Suppressor macrophage treated with lipopolysaccharide for 1 hour (primary cell): Measurements from ENCODE around the gene ZNF536.

Experiments used
- DNase-seq, 3 donors: peaks; one replicate each; pipeline ENCODE4 v3.0.0-alpha.2; 2020 to 2022

ZNF536 gene

DNA sequence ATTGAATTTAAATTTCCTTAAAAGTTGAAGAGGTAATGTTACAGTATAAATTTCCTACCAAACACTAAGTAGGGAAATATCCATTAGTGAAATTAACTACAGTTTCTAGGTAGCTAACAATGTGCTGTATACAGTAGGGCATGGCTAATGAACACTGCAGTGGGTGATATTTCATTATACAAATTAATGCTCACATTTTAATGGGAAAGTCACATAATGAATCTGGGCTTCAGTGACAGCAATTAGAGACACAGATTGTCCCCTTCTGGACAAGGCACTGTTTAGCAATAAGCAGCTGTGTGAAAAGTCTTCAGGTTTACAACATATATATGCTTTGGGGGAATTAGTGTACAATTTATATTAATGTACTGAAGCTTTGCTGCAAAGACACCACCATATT is 169.4 kb downstream of the ZNF536 start:
- DNase-seq = no peak

DNA sequence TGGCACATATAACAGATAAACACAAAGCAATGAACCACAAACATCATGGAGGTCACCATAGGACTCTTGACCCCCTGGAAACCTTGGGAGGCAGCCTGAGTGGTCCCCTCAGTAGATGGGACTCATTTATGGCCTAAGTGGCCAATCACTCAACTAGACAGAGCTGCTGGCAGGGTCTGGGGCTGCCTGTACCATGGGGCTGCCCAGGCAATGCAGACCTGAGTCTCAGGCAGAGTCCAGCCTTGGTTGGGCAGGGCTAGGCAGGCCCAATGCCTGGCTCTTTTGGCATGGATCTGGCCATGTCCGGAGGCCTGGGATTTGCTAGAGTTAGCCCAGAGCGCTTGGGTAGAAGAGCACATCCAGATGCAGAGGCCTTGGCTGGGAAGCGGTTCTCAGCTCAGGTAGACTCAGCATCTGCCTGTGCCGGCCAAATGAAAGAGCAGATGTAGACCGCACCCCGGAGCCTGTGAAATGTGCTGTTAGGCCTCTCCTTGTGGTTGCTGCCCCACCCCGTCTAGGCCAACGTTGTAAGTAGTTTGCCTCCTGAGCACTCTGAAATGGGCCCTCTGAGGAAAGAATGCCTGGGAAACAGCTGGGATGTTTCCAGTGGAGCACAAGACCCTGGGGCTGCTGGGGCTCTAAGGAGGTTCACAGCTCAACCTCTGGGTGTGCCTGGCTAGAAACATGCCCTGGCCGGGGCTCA is 171.2 kb downstream of the ZNF536 start:
- DNase-seq = no peak

DNA sequence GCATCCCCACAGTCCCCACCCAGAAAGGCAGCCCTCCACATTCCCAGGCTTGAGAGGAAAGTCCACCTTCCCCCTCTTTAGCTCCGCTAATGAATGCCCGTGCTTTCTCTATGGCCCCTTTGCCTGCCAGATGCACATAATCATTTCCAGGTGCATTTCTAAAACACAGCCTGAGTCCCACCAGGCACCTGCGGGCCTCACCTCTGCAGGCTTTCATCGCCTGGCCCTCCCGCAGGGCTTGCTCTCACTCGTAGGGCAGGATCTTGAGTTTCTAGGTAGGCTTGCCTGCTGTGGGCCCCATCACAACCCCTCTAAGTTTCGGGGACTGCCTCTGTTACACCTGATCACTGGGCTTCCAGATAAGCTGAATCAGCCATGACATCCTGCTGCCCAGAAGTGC is 173.6 kb downstream of the ZNF536 start:
- no peak for DNase-seq

DNA sequence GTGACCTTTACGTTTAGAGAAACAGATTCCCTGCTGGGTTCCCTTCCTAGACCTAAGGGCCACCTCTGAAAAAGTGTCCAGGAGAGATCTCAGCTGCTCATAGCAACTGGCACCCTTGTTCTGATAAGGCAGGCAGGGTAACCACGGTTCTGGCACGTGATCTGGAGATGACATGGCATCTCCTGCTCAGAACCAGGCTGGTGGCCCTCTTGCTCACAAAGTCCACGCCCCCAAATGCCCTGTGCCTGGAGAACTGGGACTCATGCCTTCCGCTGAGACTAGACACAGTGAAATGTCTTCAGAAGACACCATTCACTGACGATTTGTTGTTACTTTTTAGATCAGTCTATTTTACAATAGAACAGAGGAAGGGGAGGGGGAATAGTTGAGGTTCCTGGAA is 174.1 kb downstream of the ZNF536 start:
- DNase-seq = no peak

DNA sequence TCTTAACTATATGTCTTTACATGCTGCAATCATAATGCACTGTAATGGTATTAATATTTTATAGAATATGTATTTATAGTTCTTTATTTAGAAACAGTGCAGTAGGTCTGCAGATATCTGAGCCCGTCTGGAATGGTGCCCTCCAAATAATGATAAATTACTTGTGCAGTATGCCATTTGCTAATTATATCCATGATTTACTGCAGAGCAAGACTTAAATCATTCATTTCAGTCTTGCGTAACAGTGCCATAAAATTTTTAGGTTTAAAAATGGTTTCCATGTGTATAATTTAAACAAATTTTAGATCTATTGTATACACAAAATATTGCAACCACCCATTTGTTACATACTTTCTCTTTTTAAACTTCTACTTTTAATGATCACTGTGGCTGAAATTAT is 175.1 kb downstream of the ZNF536 start:
- DNase-seq = no peak

DNA sequence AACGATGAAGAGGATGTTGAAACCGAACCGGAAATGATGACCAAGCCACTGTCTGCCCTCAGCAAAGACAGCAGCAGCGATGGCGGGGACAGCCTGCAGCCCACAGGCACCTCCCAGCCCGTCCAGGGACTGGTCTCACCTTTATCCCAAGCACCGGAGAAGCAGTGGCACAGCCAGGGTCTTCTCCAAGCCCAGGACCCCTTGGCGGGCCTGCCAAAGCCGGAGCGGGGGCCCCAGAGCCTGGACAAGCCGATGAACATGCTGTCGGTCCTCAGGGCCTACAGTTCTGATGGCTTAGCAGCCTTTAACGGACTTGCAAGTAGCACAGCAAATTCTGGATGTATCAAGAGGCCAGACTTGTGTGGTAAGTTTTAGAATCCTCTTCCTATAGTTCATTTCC is 177.0 kb downstream of the ZNF536 start:
- no peak for DNase-seq

DNA sequence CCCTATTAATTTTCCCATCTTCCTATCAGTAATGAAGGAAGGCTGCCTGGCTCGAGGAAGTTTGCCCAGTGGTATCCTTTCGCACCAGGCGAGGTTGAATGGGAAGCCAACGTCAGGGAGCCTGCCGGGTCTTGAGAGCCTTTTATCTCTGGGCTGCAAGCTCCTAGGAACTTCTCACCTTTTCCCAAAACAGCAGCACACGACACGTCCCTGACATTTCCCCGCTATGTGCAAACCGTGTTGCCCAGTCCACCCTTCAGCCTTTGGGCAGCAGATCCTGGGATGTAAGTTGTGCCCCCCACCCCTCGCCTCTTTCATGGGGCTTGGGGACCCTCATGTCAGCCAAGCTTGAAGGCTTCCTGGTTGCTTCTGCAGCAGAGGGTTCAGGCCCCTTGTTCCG is 179.1 kb downstream of the ZNF536 start:
- DNase-seq = no peak

DNA sequence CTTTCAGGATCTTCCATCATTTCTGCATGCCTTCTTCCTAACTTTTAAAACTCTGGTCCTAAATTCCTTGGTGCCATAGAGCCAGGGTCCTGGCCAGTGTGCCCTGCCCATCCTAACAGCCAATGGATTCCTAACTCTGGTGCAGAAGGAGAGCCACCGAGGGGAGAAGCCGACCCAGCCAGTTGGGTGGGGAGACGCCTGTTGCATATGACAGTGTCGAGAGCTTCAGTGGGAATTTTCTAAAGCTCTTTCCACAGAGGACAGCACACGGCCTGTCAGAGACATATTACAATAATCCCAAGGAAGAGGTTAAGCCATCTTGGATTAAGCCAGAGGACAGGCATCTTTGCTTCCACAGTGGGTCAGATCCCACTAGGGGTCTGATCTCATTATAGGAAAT is 180.4 kb downstream of the ZNF536 start:
- DNase-seq = no peak

DNA sequence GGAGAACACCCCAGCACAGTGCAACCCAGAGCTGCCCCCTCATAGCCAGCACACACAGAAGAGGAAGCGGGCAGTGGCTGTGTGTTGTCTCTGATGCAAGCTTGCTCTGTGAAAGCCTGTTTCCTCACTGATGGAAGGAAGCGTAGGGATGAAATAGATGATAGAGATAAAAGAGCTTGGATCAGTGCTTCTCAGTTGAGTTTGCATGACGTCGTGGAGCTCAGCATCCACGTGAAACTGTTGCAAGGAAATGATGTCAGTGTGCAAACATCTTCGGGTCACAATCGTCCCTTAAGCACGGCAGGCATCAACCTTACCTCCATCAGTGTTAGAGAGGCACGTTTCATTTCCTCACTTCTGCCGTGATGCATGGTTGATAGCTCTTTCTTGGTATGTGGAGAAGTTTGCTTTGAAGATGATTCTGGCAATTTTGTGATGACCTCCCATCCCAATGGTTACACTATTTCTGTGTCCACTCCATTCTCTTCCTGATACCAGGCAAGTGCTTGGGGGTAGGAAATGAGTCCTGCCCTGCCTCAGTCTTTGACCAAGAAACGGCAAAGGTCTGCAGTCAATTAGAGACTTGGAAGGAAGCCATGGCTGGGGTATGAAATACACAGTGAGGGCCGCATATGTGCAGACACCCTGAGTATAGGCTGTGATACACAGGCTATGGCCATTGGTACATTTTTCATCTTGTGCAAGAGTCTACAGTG is 183.0 kb downstream of the ZNF536 start:
- DNase-seq = no peak

DNA sequence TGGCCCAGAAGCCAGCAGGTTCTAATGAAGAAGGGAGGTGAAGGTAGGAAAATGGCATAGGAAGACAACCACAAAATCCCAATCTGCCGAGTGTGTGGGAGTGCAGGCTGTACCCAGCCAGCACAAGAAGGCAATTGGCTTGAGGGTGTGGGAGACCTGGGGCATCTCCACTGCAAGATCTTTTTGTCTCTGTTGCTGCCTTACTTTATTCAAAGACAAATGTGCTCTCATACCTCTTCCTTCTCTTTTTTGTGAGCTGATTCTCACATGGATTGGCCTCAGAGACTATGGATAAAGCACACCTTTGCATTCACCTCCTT is 183.6 kb downstream of the ZNF536 start:
- no peak for DNase-seq

DNA sequence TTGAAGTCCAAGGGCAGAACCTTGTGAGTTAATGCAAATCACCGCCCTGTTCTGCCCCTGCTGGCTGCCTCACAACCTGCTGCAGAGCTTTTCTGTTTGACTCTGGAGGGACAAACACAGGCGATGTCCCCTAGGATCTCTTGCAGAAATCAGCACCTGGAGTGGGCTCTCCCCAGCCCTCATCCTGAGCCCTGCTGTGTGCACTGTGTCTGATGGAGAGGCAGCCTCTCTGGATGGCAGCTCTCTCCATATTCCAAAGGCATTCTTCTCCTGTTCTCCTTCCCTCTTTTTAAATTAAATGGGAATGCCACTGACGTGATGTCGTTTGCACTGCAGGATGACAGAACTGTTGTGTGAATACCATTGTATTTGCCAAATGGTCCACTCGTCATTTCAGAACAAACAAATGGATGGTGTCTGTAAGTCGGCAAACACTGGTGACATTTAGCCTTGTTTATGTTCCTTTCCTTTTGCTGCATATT is 184.1 kb downstream of the ZNF536 start:
- no peak for DNase-seq

DNA sequence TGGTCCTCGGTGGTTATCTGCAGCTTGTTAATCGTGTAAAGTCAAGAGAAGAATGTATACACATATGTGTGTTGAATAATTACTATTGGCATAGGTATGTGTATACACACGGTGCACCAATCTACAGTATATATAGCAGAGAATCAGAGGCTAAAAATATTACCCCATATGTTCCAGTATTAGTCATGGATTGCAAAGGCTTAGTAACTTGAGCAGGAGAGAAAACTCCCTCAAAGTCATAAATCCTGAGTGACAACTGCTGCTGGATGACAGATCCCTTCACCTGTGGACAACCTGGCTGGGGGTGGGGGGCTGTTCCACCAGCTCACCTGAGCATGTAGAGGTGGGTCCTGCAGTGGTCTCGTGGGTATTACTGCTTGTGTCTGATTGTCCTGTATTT is 185.0 kb downstream of the ZNF536 start:
- DNase-seq = no peak

DNA sequence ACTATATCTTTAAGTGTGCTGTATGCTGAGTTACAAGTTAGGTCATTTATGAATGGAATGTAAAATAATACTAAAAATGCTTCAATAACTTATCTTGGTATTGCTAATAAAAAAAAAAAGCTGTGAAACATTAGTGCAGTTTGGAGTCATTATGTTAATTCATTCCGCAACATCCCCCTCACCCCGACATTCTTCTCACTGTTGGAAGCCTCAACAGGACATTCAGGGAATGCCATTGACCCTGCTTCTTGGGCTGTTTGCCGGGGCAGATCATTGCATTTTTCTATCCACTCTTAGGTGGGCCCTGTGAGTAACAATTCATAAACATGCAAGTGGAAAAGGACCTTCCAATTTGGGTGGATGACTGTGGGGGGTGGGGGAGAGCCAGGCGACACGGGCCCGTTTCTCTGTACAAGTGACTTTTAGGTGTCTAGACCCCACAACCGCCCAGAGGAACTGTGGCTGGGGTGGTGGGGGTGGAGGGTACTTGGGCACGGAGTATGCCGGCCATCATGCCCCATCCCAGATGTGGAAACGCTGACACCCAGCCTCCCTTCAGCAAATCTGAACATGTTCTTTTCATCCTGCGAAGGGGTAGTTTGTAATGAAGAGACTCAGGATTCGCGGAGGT is 185.9 kb downstream of the ZNF536 start:
- DNase-seq = no peak

DNA sequence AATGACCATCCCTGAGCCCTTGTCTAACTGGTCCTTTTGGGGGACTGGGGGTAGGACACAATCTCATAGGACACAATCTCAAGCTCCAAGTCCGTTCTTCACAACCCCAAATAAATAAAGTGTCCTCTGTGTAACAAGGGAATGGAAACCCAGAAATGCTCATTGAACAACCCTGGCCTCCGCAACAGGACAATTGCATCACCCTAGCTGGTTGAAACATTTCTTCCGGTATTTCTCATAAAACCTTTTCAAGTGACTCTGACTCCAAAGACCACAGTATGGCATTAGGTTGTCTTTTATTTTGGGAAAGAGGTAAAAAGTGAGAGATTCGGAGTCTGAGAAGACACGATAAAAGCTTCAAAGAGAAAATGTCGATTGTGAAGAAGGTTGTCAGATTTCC is 186.6 kb downstream of the ZNF536 start:
- DNase-seq = no peak

DNA sequence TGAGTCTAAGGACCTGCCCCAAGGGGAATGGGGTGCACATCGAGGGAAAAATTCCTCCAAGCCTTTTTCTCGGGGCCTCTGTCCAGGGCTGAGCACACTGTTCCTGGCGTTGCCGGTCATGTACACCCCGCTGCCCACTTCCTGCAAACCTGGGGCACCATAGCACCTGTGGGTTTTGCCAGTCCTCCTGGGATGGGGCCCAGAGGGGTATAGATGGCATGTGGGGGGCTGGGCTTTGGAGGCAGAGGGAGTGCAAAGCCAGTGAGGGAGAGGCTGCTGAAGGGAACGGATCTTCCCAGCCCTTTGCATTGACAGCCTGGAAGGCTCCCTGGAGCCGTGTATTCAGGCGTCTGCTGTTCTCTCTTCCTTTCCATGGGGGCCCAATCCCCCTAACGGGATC is 187.3 kb downstream of the ZNF536 start:
- DNase-seq = no peak

DNA sequence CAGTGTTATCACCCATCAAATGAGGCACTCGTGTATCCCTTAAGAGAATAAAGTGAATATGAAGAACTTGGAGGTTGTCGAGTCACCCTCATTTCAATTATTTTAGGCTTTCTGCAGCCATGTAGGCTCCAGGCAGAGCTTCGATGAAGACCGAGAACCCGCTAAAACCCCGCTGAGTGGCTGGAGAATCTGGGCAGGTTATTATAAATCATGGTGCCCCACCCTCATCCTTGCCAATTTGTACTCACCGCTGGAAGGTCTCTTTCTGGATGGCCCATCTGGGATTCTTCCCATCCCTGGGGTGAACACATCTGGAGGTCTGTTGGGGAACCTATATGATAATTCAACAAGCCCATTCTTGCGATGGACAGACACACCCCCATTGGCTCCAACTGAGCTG is 190.8 kb downstream of the ZNF536 start:
- no peak for DNase-seq

DNA sequence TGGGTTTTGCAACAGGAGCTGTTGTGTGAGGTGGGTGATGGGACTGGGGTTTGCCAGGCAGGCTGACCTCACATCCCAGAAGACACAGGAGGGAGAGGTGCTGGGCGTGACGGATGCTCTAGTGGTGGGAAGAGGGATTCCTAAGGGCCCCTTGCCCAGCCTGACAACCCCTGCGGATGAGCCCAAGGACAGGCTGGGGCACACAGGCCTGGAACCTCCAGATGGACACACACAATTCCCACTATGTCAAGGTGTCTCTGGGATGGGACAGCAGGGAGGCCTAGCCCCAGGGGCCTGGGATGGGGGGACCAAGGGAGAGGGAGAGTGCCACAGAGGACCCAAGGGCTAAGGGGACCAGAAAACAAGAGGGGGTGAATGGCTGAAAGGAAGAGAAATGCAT is 191.5 kb downstream of the ZNF536 start:
- DNase-seq = no peak

DNA sequence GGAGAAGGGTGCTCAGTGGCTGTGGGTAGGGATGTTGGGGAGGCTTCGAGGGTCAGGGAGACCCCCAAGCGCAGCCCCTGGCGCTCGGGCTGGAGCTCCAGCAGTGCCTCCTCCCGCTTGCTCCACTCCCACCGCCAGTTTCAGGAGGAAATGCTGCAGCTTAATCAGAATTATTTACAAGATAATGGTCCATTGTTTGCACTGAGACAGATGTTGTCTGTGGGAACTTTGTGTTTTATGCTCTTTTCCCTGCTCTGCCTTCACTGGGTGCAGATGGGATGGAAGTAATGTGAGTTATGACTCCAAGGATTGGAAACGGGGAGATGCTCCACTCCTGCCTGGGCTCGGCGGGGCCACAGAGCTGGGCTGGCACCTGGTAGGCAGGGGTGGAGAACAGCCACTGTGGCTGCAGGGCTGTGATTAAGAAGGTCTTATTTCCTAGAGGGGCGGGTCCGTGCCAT is 192.4 kb downstream of the ZNF536 start:
- DNase-seq = no peak

DNA sequence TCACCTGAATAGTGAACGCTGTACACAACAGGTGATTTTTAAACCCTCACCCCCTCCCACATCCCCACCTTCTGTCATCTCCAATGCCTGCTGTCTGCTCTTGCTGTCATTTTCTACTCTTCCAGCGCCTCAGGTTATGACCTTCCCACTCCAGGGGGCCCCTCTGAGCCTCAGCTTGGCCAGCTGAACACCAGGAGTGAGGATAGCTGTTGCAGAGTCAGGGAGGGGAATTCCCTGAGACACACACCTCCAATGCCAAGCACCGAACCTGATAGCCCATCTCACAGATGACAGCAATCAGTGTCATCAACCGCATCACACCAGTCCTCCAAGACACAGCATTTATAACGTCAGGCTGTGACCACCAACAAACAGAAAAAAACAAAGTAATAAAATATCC is 193.5 kb downstream of the ZNF536 start:
- no peak for DNase-seq

DNA sequence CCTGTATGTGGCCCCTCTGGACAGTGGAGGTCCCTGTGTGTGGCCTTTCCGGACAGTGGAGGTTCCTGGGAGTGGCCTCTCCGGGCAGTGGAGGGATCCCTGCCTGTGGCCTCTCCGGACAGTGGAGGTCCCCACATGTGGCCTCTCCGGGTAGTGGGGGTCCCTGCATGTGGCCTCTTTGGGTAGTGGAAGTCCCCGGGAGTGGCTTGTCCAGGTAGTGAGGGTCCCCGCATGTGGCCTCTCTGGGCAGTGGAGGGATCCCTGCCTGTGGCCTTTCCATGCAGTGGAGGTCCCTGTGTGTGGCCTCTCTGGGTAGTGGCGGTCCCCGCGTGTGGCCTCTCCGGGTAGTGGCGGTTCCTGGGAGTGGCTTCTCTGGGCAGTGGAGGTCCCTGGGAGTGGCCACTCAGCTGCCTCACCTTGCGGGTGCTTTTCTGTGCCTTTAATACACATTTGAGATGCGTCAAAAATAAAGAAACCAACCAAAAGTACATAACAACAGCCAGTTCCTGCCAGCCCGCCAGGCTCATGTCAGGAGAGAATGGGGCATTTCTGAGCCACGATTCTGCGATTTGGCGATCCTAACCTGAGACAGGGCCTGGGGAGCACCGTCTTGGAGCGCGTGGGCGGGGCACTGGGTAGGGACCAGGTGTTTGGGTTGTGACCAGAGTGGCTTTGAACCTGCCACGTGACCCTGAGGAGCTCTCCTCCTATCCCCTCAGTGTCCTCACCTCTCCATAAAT is 194.7 kb downstream of the ZNF536 start:
- no peak for DNase-seq

DNA sequence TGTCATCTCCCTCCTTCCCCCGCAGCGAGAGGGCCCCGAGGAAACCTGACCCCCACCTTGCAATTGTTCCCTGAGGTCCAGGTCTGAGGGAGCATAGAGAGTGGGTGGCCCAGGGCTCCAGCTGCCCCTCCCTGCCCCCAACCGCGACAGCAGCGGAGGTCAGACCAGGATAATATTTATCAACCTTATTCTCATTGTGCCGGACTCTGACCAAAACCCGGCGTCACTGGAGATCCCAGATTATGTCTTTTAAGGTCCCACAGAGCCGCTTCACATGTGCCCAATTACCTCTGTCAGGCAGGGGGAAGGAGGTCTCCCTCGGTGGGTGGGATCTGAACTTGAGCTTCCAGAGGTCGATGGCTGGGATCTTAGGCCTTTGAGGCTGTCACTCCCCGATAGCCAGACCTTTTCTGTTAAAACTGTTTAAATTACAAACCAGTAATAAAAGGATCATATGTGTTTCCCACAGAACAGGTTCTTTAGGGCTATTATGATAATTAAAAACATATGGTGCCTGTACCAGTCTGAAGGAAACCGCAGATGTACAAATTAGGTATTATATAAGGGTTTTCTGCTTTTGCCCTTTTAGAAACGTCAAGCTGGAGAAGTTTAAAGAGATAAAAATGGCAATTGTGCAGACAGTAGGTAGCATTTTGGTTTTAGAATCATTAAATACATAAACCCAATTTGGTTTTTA is 195.5 kb downstream of the ZNF536 start:
- no peak for DNase-seq

DNA sequence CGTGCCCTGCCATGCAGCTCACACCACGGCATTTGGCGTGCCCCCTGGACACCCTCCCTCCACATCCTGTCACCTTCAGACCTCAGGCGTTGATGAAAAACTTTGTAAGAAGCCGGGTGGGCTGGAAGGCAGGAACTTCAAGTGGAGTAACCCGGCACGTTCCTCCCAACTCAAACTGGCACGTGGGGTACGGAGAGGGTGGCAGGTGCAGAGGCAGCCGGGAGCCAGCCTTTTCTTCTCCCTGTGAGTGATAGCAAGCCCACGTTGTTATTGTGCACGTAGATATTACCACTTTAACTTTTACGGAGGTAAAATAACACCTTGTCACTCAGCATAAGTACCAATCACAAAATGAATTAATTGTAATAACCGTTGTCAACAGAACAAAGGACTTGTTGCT is 198.0 kb downstream of the ZNF536 start:
- DNase-seq = no peak

DNA sequence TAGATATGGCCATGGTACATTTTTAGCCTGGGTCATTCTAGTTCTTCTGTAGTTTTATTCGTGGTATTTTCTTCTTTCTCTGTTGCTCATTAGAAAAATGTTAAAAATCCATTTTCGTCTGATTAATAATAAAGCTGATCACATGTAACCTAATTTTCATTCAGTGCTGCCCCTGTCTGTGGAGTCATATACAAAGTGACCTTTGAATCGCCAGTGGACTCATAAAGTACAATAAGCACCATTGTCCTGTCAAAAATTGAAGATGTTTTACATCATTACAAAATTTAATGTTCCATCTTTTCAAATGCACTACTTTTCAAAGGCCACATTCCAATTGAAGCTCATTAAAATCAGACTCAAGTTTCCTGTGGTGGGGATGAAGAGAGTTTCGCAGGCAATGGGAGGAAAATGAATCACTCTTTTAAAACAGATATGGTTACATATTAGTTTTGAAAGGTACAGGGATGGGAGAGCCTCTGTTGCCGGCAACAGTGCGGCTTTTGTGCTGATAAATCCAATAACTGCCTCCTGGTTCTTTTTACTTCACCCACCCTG is 205.4 kb downstream of the ZNF536 start:
- DNase-seq = no peak
